Stromal cell of bone marrow (primary cell): ENCODE results near the gene STAT3.
A peak's percentile ranks its signal among the peaks of the same experiment; 100 is the strongest.
"Not testable (repeated sequence)": the region's sequence is repeated elsewhere in the genome, so short reads cannot be mapped to it uniquely, and the experiment has no call there.

ENCODE experiments used
- DNase-seq: peaks from one replicate; pipeline ENCODE4 v3.0.0-alpha.2; 2012; ENCODE audit warnings: low read depth

STAT3 gene

DNA sequence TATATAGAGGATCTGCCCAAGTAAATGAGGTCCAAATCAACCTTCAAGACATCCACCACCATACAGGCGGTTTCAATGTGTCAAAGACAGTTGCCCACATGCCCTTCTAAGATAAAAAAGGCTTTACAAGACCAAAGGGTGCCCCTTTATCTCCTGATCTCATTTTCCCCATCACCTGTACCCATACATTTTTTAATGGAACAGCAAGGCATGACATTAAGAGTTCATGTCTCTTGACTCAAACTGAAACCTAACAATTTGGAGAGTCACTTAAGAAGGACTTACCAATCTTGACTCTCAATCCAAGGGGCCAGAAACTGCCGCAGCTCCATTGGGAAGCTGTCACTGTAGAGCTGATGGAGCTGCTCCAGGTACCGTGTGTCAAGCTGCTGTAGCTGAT is 40.1 kb downstream of the STAT3 start:
- no peak for DNase-seq

DNA sequence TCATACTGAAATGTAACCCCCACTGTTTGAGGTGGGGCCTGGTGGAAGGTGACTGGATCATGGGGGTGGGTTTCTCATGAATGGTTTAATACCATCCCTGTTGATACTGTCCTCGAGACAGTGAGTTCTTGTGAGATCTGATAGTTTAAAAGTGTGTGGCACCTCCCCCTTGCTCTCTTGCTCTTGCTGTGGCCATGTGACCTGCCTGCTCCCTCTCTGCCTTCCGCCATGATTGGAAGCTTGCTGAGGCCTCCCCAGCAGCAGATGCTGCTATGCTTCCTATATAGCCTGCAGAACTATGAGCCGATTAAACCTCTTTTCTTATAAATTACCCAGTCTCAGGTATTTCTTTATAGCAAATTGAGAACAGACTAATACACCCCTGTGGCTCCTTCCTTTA is 40.6 kb downstream of the STAT3 start:
- DNase-seq, result no peak

DNA sequence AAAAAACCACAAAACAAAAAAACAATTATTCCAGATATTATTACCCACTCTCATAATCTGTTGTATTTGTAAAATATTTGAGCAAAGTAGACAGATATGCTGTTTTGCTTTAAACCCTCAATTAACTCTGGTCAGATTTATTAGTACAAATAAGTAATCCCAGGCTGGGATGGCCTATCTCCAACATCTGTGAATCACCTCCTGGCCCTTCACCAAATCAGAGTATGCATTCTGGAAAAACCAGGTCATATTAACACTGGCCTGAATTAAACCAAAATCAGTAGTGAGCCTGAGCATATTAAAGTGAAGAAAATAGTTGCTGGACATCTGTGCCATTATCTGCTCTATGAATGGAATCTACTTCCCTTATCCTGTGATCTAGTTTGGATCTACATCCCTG is 41.0 kb downstream of the STAT3 start:
- peak; percentile 81 for DNase-seq

DNA sequence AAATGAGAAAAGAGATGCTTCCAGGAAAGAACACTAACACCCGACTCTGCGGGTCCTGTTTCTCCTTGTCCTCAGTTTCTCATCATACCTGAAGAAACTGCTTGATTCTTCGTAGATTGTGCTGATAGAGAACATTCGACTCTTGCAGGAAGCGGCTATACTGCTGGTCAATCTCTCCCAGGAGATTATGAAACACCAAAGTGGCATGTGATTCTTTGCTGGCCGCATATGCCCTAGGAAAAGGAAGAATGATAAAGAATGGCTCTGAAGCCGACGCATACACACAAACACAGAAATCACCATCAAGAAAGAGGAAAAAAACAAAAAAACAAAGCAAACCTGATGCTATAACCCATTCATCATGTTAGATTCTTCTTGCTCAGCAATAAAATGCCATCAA is 41.8 kb downstream of the STAT3 start:
- no peak for DNase-seq

DNA sequence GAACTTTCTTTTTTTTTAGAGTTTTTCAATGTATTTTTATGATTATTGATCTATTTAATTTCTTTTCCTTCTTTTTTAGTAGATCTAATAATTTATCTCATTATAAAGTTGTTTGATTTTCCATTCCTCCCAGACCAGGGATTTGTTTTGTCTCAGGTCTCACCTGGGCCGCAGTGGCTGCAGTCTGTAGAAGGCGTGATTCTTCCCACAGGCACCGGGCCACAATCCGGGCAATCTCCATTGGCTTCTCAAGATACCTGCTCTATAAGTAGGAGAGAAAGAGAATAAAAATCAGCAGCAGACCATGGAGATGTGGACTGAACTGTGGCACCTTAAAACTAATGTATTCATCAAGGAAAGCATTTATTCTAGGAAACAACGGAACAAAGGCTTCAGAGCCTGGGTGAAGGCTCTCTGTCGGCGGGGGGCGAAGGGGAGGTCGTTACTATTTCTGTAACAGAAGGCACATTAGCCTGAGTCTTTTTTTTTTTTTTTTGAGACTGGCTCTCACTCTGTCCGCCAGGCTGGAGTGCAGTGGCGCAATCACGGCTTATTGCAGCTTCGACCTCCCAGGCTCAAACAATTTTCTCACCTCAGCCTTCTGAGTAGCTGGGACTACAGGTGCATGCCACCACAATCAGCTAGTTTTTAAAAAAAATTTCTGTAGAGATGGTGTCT is 42.7 kb downstream of the STAT3 start:
- no peak for DNase-seq

DNA sequence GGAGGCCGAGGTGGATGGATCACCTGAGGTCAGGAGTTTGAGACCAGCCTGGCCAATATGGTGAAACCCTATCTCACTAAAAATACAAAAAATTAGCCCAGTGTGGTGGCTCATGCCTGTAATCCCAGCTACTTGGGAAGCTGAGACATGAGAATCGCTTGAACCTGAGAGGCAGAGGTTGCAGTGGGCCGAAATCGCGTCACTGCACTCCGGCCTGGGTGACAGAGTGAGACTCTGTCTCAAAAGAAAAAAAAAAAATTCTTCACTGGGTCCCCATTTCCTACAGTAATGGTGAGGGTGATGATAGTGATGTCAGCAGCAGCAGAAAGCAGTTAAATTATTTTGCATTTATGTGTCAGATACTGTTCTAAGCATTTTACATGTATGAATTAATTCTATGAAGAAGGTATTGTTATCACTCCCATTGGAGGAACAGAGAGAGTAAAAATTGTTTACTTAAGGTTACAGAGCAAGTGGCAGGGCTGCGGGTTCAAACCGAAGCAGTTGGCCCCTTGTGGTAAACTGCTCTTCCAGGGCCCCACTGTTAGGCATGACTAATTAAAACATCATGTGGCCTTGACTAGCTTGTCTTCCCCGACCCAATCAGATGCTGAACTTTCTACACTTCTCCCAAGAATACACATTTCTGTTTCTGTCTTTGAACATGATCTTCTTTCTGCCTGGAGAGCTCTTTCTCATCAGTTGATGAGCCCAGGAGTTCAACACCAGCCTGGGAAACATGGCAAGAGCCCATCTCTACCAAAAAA is 45.8 kb downstream of the STAT3 start:
- DNase-seq, result no peak

DNA sequence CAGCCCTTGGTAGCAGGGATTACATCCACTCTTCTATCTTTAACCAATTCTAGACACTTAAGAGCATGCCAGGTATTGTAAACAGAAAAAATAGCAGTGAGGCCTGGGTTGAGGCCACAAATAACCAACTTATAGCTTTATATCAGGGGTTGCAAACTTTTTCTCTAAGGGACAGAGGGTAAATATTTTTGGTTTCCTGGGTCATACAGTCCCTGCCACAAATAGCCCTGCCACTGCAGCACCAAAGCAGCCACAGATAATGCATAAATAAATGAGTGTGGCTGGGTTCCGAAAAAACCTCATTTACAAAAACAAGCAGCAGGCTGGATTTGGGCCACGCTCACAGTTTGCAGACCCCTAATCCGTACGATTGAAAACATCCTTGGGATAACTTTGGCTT is 46.7 kb downstream of the STAT3 start:
- no peak for DNase-seq

DNA sequence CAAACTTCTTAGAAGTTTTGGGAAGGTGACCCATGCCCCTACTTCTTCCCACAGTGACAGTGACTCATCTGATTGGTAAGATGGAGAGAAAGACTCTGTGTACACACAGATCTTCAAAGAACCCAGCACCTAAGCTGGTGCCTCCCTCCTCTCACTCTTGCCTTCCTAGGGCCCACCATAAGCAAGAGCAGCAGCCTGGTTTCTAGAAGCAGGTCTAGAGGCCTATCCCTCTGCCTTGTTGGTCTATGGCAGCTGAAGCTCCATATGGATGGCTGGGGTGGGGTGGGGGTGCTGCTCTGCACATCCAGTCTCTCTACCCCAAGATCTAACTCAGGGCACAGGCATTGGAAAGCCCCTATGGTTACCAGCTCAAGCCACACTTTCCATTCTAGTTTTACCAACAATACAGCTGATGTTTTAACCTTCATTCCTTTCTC is 47.5 kb downstream of the STAT3 start:
- no peak for DNase-seq

DNA sequence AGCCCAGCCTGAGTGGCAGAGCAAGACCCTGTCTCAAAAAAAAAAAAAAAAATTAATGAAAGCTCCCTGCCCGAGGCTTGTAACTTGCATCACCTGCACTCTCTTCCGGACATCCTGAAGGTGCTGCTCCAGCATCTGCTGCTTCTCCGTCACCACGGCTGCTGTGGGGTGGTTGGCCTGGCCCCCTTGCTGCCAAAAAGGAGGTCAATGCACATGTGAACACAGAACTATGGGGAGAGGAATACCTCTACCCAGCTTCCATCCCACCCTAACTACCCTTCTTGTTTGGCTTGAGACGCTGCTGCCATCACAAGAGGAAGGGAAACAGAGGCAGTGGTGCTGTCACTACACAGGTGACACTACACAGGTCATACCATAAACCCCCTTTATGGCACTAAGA is 49.0 kb downstream of the STAT3 start:
- no peak for DNase-seq

DNA sequence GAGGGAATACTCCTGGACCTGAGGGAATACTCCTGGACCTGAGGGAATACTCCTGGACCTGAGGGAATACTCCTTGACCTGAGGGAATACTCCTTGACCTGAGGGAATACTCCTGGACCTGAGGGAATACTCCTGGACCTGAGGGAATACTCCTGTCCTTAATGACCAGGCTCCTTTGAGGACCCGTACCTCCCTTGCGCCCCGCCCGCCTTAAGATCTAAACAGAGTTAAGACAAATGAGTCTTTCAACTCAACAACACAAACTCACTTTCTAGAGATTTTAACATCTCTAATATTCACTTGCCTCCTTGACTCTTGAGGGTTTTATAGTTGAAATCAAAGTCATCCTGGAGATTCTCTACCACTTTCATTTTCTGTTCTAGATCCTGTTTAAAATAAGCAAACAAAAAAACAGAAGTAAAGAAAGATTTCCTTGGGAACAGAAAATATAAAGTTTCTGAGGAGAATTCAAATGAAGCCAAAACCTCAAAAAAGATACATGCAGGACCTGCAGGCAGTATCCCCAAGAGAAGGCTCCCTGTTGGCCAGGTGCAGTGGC is 49.7 kb downstream of the STAT3 start:
- DNase-seq, result no peak

DNA sequence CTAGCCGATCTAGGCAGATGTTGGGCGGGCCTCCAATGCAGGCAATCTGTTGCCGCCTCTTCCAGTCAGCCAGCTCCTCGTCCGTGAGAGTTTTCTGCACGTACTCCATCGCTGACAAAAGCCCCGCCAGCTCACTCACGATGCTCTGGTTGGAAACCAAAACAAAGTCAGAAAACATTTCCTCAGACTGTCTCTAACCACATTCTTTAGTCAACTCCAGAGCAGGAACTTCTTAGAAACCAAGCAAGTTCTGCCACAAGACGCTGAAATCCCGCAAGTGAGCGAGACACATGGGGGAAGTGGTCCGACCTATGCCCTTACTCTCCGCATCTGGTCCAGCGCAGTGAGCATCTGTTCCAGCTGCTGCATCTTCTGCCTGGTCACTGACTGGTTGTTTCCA is 50.8 kb downstream of the STAT3 start:
- peak; percentile 92 for DNase-seq

DNA sequence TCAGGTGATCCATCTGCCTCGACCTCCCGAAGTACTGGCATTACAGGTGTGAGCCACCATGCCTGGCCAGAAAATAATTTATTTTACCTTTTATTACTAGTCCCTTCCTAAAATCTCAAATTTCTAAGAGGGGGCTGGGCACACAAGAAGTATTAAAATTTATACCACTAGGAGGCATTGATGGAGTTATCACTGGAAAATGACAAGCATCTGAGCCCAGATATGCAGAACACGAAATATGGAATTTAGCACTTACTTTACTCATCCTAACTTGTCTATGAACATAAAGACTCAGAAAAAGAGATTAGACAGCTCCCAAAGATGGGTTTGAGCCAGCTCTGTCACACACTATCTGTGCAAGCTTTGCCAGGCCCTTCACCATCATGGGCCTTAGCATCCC is 53.6 kb downstream of the STAT3 start:
- DNase-seq, result no peak

DNA sequence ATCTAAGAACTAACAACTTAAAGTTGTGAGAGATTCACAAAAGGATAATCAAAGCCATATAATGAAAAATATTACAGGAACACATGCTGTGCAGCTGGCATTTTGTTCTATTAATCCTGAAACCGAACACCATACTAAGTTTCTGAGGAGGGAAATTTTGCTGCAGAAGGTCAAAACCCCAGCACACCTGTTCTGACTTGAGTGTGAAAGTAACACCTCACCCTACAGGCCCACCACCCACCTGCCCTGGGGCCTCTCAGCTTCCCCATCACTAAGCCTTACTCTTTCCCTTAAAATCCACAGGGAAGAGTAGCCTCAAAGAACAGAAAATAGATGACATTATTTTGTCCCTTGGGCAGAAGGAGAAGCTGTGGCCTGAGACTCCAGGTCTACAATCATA is 55.2 kb downstream of the STAT3 start:
- no peak for DNase-seq

DNA sequence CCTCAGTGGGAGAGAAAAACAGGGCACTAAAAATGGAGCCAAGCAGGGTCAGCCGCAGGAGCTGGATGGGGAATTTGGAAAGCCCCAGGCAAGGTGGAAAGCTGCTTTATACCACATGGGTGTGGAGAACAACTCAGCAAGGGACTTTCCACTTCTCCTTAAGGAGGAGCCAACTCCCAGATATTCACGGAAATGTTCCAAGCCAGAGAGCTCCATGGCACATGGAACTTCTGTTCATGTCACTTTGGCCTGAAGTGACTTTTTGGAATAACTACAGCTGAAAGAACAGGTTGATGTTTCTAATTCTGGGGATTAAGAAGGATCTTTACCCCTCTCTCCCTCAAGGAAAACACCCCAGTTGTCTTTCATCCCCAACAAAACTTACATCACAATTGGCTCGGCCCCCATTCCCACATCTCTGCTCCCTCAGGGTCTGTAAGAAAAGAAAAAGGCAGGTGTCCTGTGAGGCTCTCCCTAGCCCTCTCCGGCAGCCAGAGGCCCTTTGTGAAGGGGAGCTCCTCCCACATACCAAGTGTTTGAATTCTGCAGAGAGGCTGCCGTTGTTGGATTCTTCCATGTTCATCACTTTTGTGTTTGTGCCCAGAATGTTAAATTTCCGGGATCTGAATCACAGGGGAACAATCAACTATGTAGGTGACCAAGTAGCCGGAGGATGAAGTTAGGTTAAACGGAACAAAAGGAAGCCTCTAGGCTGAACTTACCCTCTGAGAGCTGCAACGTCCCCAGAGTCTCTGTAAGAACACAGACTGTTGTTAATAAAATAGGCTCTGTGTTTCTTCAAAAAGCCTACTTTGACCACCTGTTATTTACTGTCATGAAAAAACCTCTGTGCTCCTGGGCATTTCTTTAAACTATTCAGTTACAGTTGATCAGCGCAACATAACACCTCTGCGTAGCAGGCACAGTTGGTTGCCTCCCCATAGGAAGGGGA is 58.9 kb downstream of the STAT3 start:
- DNase-seq, result no peak

DNA sequence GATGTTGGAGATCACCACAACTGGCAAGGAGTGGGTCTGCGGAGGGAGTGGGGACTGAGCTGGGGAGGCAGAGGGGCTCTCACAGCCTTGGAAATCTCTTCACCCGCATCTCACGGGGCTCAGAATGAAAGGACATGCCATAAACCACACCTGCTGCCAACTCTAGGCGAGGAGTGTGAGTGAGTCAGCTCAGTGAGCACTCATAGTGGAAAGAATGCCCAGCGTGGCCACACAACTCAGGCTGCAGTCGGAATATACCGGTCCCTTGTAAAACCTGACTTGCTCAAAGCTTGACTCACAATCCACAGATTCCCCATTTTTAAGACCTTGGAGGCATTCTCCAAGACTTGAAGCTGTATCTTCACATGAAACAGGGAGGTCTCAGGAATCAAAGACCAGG is 63.2 kb downstream of the STAT3 start:
- DNase-seq, result peak; percentile 80

DNA sequence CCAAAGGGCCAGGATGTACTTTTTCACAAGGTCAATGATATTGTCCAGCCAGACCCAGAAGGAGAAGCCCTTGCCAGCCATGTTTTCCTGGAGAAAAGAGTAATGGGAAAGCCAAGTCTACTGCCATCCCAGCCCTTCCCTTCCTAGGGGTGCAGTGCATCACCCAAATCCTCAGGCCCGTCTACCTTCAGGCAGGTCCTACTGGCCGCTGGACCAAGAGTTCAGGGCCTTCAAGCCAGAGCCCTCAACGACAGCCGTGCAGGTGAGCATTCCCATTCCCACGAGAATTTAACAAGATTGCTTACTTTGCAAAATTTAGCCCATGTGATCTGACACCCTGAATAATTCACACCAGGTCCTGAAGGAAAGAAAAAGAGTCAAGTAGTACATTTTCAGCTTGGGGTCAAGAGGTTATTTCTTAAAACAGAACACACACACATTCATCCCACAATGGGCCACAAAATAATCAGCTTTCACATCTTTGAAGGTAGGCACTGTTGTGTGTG is 64.9 kb downstream of the STAT3 start:
- no peak for DNase-seq

DNA sequence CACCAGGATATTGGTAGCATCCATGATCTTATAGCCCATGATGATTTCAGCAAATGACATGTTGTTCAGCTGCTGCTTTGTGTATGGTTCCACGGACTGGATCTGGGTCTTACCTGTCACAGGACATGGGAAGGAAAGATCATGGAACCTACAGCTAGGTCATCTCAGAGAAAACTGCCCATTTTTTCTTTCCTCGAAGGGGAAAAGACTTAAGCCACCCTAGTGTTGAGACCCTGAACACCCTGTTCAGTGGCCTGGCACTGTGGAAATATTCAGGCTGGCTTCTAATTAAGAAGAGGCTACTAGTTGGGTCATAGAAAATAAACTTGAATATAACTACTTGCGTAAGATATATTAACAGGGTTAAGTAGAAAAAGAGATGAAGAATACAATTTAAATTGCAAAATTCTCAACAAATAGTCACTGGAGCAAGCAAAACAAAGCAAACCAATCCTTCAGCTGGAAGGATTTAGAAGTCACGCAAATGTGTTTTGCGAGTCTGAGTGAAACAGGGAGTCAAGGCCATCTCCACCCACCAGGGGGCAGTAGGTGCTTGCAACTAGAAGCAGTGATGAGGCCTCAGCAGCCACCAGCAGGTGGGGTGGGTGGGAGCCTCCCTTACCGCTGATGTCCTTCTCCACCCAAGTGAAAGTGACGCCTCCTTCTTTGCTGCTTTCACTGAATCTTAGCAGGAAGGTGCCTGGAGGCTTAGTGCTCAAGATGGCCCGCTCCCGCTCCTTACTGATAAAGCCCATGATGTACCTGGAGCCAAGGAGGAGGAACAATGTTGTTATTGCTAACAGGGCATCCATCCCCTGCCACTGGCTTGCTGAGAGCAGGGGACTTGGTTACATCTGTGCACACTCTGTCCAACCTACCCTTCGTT is 65.6 kb downstream of the STAT3 start:
- peak; percentile 83 for DNase-seq

DNA sequence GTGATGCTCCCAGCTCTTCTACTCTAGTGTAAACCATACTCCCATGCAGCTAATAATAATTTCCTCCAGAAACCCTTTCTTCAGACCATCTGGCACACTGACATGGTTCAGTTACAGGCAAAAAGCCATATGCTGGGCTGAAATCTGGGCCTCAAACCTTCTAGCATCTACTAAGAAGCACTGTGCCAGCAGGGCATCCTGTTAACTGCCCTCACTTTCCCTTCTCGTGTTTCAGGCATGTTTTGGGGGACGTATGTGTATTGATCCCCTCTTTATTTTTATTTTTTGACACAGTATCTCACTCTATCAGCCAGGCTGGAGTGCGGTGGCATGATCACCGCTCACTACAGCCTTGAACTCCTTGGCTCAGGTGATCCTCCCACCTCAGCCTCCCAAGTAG is 66.7 kb downstream of the STAT3 start:
- DNase-seq, result no peak

DNA sequence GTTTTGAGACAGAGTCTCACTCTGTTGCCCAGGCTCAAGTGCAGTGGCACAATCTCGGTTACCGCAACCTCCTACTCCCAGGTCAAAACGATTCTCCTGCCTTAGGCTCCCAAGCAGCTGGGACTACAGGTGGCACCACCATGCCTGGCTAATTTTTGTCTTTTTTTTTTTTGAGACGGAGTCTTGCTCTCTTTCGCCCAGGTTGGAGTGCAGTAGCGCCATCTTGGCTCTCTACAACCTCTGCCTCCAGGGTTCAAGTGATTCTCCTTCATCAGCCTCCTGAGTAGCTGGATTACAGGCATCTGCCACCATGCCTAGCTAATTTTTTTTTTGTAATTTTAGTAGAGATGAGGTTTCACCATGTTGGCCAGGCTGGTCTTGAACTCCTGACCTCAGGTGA is 70.3 kb downstream of the STAT3 start:
- not testable (repeated sequence) for DNase-seq

DNA sequence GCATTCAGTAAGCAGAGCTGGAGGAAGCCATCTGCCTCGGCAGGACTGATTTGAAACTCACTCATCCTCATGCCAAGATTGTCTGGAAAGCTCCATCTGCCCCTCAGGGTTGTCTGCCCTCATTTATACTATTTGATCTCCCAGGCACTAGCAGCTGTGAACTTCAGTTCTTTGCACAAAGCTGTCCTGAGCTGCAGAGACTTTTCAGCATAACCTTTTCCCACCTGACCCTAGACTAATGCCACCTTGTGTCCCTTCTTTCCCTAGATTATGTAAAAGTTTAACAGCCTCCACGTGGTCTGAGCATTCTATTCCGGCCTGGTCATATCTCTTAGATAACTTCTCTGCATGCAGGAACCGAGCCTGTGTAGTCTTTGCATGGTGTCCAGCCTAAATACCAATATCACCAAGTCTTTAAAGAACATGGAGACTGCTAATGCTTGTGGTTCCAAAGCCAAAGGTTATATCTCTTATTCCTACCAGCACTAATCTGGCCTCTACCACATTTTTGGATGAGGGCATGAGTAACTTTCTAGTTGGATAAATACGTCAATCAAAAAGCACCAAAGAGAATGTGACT is 70.9 kb downstream of the STAT3 start:
- DNase-seq, result no peak

DNA sequence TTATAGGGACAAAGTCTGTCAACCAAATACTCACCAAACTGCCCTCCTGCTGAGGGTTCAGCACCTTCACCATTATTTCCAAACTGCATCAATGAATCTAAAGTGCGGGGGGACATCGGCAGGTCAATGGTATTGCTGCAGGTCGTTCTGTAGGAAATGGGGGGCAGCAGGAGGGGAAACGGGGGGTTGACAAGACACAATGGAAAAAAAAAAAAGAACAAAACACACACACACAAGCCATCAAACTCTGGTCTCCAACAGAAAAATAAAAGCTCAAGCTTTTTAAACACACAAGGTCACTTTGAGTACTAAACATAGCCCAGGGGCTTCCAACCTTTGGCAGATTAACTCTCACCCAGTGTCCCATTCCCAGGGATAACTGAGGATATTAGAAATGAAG is 71.5 kb downstream of the STAT3 start:
- DNase-seq, result no peak
